ENCODE data around the gene LRMDA. TPM values are rescaled to one million over a fixed set of nuclear protein-coding genes. Genes with fewer than 3 reads are reported as not detected.

The LRMDA gene
- total and polyA plus RNA-seq, 2 of the 8 experiments (the other 6 are each of a cell fraction or from before 2014, with no cell fraction given) = 0.86 to 2.8 TPM

GRCh38 chr10:75722609-75723008 is 291.2 kb downstream of the LRMDA start (continued):
- no peak for TF ChIP-seq ATF2 (IDR thresholded peaks at IDR 0.05; ENCODE audit: low read length)
